Measurements from ENCODE around the gene CCDC88C.
A peak's percentile ranks its signal among the peaks of the same experiment; 100 is the strongest.

Gene CCDC88C

GRCh38 chr14:91346838-91347173, 70.8 kb downstream of the CCDC88C start:
- Histone ChIP-seq H3K27me3 (ENCODE audit: control insufficient read depth in 3 of 3, insufficient read depth in 3 of 3, low read depth in 1 of 3, low read length in 3 of 3) (no peaks in the 10 kb centered on the region), H3K14ac (ENCODE audit: low read length) (no peak overlapping the region), H3K27ac (replicated peaks; ENCODE audit: low read length) (no peak overlapping the region), H3K4me3 (ENCODE audit: low read length in 2 of 2) (no peak overlapping the region), H3K4me2 (ENCODE audit: insufficient read depth, low read length, poor library complexity, severe bottlenecking) (no peak overlapping the region), H2AFZ (ENCODE audit: low read length) (no peak overlapping the region), H3K4ac (ENCODE audit: low read length) (no peak overlapping the region), H2BK12ac (ENCODE audit: low read length) (no peak overlapping the region), H4K8ac (ENCODE audit: low read depth, low read length) (no peak overlapping the region), H3K18ac (ENCODE audit: low read length) (no peak overlapping the region), H2BK5ac (ENCODE audit: low read length) (no peak overlapping the region), H2BK15ac (ENCODE audit: low read length) (no peak overlapping the region), H3K23ac (ENCODE audit: low read depth, low read length, poor library complexity) (no peak overlapping the region), H3K9me3 (replicated peaks in 1 of 2; ENCODE audit: control insufficient read depth in 2 of 2, insufficient read depth in 1 of 2, low read depth in 1 of 2, low read length in 2 of 2) (no peaks in the 10 kb centered on the region), H3K4me1 (ENCODE audit: control insufficient read depth in 2 of 2, insufficient read depth in 1 of 2, low read depth in 1 of 2, low read length in 2 of 2) (peaks cover under 1 to 13% of the 10 kb centered on the region in 2 donors), H2AK5ac (ENCODE audit: low read depth, low read length) (no peak overlapping the region), H3K79me1 (ENCODE audit: low read depth, low read length) (peaks cover 2% of the 10 kb centered on the region), H4K91ac (ENCODE audit: low read depth, low read length, poor library complexity) (no peak overlapping the region), H2BK120ac (ENCODE audit: low read depth, low read length) (no peak overlapping the region), H3K36me3 (replicated peaks in 1 of 2; ENCODE audit: control insufficient read depth in 2 of 2, insufficient read depth in 2 of 2, low read length in 2 of 2) (peaks cover 0 to 5% of the 10 kb centered on the region in 2 donors), H3K9ac (ENCODE audit: low read depth, low read length, poor library complexity) (no peak overlapping the region)
- no peak for DNase-seq (ENCODE audit: low spot score)
- no CpG with 5 or more reads among the region's 4 CpGs for WGBS, 2 donors (ENCODE audit: extremely low coverage in 2 of 2, insufficient read length in 2 of 2, insufficient replicate concordance in 1 of 2)

GRCh38 chr14:91344096-91344495, 73.5 kb downstream of the CCDC88C start:
- no peak overlapping the region for H2AFZ ChIP-seq (ENCODE audit: low read length)
- no peak overlapping the region for H2BK15ac ChIP-seq (ENCODE audit: low read length)
- no peak overlapping the region for H3K9ac ChIP-seq (ENCODE audit: low read depth, low read length, poor library complexity)
- no peaks in the 10 kb centered on the region for H3K9me3 ChIP-seq (replicated peaks in 1 of 2; ENCODE audit: control insufficient read depth in 2 of 2, insufficient read depth in 1 of 2, low read depth in 1 of 2, low read length in 2 of 2)
- no peak overlapping the region for H3K4me2 ChIP-seq (ENCODE audit: insufficient read depth, low read length, poor library complexity, severe bottlenecking)
- no peak overlapping the region for H2BK12ac ChIP-seq (ENCODE audit: low read length)
- DNase-seq (ENCODE audit: low spot score) = no peak
- WGBS, 2 donors (ENCODE audit: extremely low coverage in 2 of 2, insufficient read length in 2 of 2, insufficient replicate concordance in 1 of 2) = no CpG with 5 or more reads among the region's 5 CpGs
- H4K91ac ChIP-seq (ENCODE audit: low read depth, low read length, poor library complexity) = no peak overlapping the region
- H3K14ac ChIP-seq (ENCODE audit: low read length) = no peak overlapping the region
- H2BK5ac ChIP-seq (ENCODE audit: low read length) = no peak overlapping the region
- no peaks in the 10 kb centered on the region for H3K79me1 ChIP-seq (ENCODE audit: low read depth, low read length)
- H3K4me1 ChIP-seq (ENCODE audit: control insufficient read depth in 2 of 2, insufficient read depth in 1 of 2, low read depth in 1 of 2, low read length in 2 of 2) = peaks cover 0 to 11% of the 10 kb centered on the region in 2 donors
- no peak overlapping the region for H2AK5ac ChIP-seq (ENCODE audit: low read depth, low read length)
- no peak overlapping the region for H3K27ac ChIP-seq (replicated peaks; ENCODE audit: low read length)
- H3K27me3 ChIP-seq (ENCODE audit: control insufficient read depth in 3 of 3, insufficient read depth in 3 of 3, low read depth in 1 of 3, low read length in 3 of 3) = no peaks in the 10 kb centered on the region
- H2BK120ac ChIP-seq (ENCODE audit: low read depth, low read length) = no peak overlapping the region
- H3K4me3 ChIP-seq (ENCODE audit: low read length in 2 of 2) = no peak overlapping the region
- no peak overlapping the region for H3K18ac ChIP-seq (ENCODE audit: low read length)
- H3K23ac ChIP-seq (ENCODE audit: low read depth, low read length, poor library complexity) = no peak overlapping the region
- no peak overlapping the region for H4K8ac ChIP-seq (ENCODE audit: low read depth, low read length)
- peaks cover 4 to 27% of the 10 kb centered on the region in 2 donors for H3K36me3 ChIP-seq (replicated peaks in 1 of 2; ENCODE audit: control insufficient read depth in 2 of 2, insufficient read depth in 2 of 2, low read length in 2 of 2)
- no peak overlapping the region for H3K4ac ChIP-seq (ENCODE audit: low read length)

GRCh38 chr14:91343051-91343450, 74.6 kb downstream of the CCDC88C start:
- H3K9me3 ChIP-seq (replicated peaks in 1 of 2; ENCODE audit: control insufficient read depth in 2 of 2, insufficient read depth in 1 of 2, low read depth in 1 of 2, low read length in 2 of 2) = no peaks in the 10 kb centered on the region
- no peak overlapping the region for H3K4ac ChIP-seq (ENCODE audit: low read length)
- WGBS, 2 donors (ENCODE audit: extremely low coverage in 2 of 2, insufficient read length in 2 of 2, insufficient replicate concordance in 1 of 2) = no CpG with 5 or more reads among the region's 11 CpGs
- no peak overlapping the region for H2BK15ac ChIP-seq (ENCODE audit: low read length)
- no peaks in the 10 kb centered on the region for H3K27me3 ChIP-seq (ENCODE audit: control insufficient read depth in 3 of 3, insufficient read depth in 3 of 3, low read depth in 1 of 3, low read length in 3 of 3)
- H3K36me3 ChIP-seq (replicated peaks in 1 of 2; ENCODE audit: control insufficient read depth in 2 of 2, insufficient read depth in 2 of 2, low read length in 2 of 2) = peaks cover 14 to 38% of the 10 kb centered on the region in 2 donors
- no peak overlapping the region for H3K14ac ChIP-seq (ENCODE audit: low read length)
- H3K23ac ChIP-seq (ENCODE audit: low read depth, low read length, poor library complexity) = no peak overlapping the region
- H3K4me1 ChIP-seq (ENCODE audit: control insufficient read depth in 2 of 2, insufficient read depth in 1 of 2, low read depth in 1 of 2, low read length in 2 of 2) = peaks cover 0 to 9% of the 10 kb centered on the region in 2 donors
- no peak overlapping the region for H3K18ac ChIP-seq (ENCODE audit: low read length)
- H4K8ac ChIP-seq (ENCODE audit: low read depth, low read length) = no peak overlapping the region
- H3K79me1 ChIP-seq (ENCODE audit: low read depth, low read length) = peaks cover 4% of the 10 kb centered on the region
- H2AK5ac ChIP-seq (ENCODE audit: low read depth, low read length) = no peak overlapping the region
- H3K4me3 ChIP-seq (ENCODE audit: low read length in 2 of 2) = no peak overlapping the region
- no peak overlapping the region for H4K91ac ChIP-seq (ENCODE audit: low read depth, low read length, poor library complexity)
- H2BK12ac ChIP-seq (ENCODE audit: low read length) = no peak overlapping the region
- no peak overlapping the region for H2AFZ ChIP-seq (ENCODE audit: low read length)
- no peak overlapping the region for H2BK120ac ChIP-seq (ENCODE audit: low read depth, low read length)
- H3K27ac ChIP-seq (replicated peaks; ENCODE audit: low read length) = no peak overlapping the region
- no peak overlapping the region for H2BK5ac ChIP-seq (ENCODE audit: low read length)
- no peak for DNase-seq (ENCODE audit: low spot score)
- H3K4me2 ChIP-seq (ENCODE audit: insufficient read depth, low read length, poor library complexity, severe bottlenecking) = no peak overlapping the region
- no peak overlapping the region for H3K9ac ChIP-seq (ENCODE audit: low read depth, low read length, poor library complexity)

- Histone ChIP-seq H2BK15ac (ENCODE audit: low read length) (no peak overlapping the region), H3K14ac (ENCODE audit: low read length) (no peak overlapping the region), H3K27me3 (ENCODE audit: control insufficient read depth in 3 of 3, insufficient read depth in 3 of 3, low read depth in 1 of 3, low read length in 3 of 3) (no peaks in the 10 kb centered on the region), H2AFZ (ENCODE audit: low read length) (no peak overlapping the region), H4K91ac (ENCODE audit: low read depth, low read length, poor library complexity) (no peak overlapping the region), H3K9ac (ENCODE audit: low read depth, low read length, poor library complexity) (no peak overlapping the region), H3K36me3 (replicated peaks in 1 of 2; ENCODE audit: control insufficient read depth in 2 of 2, insufficient read depth in 2 of 2, low read length in 2 of 2) (peaks cover 17 to 45% of the 10 kb centered on the region in 2 donors), H4K8ac (ENCODE audit: low read depth, low read length) (no peak overlapping the region), H2BK5ac (ENCODE audit: low read length) (peak overlapping the region; percentile 66), H3K18ac (ENCODE audit: low read length) (no peak overlapping the region), H3K4me1 (ENCODE audit: control insufficient read depth in 2 of 2, insufficient read depth in 1 of 2, low read depth in 1 of 2, low read length in 2 of 2) (peaks cover 0 to 9% of the 10 kb centered on the region in 2 donors), H3K4me3 (ENCODE audit: low read length in 2 of 2) (no peak overlapping the region), H3K9me3 (replicated peaks in 1 of 2; ENCODE audit: control insufficient read depth in 2 of 2, insufficient read depth in 1 of 2, low read depth in 1 of 2, low read length in 2 of 2) (no peaks in the 10 kb centered on the region), H3K4me2 (ENCODE audit: insufficient read depth, low read length, poor library complexity, severe bottlenecking) (no peak overlapping the region), H3K27ac (replicated peaks; ENCODE audit: low read length) (no peak overlapping the region), H3K23ac (ENCODE audit: low read depth, low read length, poor library complexity) (no peak overlapping the region), H2AK5ac (ENCODE audit: low read depth, low read length) (no peak overlapping the region), H3K79me1 (ENCODE audit: low read depth, low read length) (peaks cover 6% of the 10 kb centered on the region), H2BK120ac (ENCODE audit: low read depth, low read length) (no peak overlapping the region), H3K4ac (ENCODE audit: low read length) (no peak overlapping the region), H2BK12ac (ENCODE audit: low read length) (no peak overlapping the region)
- WGBS, 2 donors (ENCODE audit: extremely low coverage in 2 of 2, insufficient read length in 2 of 2, insufficient replicate concordance in 1 of 2) = no CpG with 5 or more reads among the region's 12 CpGs
- no peak for DNase-seq (ENCODE audit: low spot score)
Observed at GRCh38 chr14:91342206-91342760, 75.3 kb downstream of the CCDC88C start.

Measured in neuronal stem cell (in vitro differentiated cells).